Stimulated activated CD4-positive, alpha-beta T cell treated with anti-CD3 and anti-CD28 coated beads, Interleukin-4, amount 100 ng/mL, for 4 hours (primary cell): ENCODE measurements around the gene USP44.
"Not testable (repeated sequence)": the region's sequence is repeated elsewhere in the genome, so short reads cannot be mapped to it uniquely, and the experiment has no call there.

Experiments used
- DNase-seq, 2 experiments: peaks; one replicate each; pipeline ENCODE4 v3.0.0-alpha.2; 2020

USP44 gene

DNA sequence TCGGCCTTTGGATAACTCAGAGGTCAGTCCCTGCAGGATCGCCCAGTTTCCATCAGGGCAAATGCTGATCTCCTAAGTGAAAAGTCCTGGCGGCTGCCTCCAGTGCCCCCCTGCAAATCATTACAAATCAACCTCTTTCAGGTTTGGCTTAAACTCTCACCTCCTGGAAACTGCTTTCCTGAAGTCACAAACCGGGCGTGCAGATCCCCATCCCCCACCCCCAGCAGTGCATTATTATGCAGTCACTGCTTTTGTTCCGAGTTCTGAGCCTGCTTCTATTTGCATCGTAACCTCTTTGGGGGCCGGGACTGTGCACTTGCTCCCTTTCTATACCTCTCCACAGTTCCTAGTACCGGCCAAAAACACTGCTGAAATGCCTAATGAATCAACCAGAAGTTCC is at the start of gene USP44:
Gene USP44, minus strand, starts transcription at position 172 of the 400 bp plus-strand sequence. CDS start 17,220 bp downstream, outside the sequence.
- no peak for DNase-seq

DNA sequence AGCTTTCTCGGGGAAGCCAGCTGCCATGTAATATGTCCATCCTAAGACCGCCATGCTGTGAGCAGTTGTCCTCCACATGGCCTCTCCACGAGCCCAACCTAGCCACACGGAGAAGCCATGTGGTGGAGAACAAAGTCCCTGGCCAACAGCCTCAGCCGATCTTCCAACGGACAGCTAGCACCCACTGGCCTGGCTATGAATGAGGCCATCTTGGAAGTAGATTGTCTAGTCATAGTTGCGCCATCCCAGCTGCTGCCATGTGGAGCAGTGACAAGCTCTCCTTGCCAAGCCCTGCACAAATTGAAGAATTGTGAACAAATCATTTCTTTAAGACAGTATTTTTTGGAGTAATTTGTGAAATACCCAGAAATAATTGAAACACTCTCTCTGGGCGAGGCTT is 49.3 kb upstream of the USP44 start:
- no peak for DNase-seq

DNA sequence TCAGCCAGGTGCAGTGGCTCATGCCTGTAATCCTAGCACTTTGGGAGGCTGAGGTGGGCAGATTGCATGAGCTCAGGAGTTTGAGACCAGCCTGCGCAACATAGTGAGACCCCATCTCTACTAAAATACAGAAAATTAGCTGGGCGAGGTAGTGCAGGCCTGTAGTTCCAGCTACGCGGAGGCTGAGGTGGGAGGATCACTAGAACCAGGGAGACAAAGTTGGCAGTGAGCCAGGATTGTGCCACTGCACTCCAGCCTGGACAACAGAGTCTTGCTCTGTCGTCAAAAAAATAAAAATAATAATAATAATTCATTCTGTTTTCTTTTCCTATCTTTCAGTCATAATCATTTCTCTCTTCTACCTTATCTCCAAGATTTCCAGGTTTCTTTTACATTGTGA is 48.6 kb upstream of the USP44 start:
- no peak for DNase-seq

- no peak for DNase-seq
Observed at GRCh38 chr12:95594136-95594535, 42.9 kb upstream of the USP44 start.

DNA sequence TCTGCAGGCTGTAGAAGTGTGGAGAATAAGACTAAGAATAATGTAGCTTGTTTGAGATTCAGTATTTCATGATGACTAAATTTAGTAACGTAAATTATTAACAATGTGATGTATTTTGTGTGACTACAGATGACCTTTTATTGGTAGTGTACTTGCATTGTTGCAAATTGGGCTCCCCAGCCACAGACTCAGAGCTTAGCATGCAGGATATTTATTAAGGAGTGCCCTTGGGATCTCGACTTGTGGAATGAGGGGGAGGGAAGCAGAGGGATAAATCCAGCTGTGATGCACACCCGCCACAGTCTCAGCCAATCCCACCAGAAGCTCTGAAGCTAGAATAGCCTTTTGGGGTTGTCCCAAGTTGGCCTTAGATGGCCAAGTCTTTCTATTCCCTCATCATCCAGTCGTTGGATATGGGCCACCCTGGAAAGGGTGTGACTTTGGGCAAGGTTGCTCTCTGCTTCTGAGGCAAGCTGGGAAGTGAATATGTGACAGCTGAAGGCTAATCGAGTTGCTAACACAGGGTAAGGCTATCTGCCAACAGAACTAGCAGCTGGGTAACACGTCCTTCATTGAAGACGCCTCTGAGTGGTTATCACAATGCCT is 42.1 kb upstream of the USP44 start:
- DNase-seq: no peak

GRCh38 chr12:95591731-95592130 is 40.5 kb upstream of the USP44 start:
- DNase-seq: no peak

GRCh38 chr12:95590775-95591174 is 39.5 kb upstream of the USP44 start:
- DNase-seq: no peak

- DNase-seq: no peak
Observed at GRCh38 chr12:95583933-95584332, 32.7 kb upstream of the USP44 start.

- DNase-seq: no peak
Observed at GRCh38 chr12:95582230-95583058, 31.2 kb upstream of the USP44 start.

DNA sequence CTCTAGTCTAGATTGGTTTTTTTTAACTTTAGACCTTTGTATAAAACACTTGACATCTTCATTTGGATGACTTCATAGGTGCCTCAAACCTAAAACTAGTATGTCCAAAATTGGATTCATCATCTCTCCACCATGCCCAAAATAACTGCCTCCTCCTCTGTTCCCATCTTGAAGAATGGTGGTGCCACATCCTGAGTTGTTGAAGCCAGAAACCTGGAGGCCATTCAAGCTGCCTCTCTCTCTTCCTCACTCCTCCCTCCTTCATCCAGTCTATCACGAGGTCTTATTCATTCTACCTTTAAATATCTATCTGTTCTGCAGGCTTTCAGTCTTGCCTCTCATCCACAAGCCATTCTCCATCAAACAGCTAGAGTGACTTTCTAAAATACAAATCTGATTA is 26.5 kb upstream of the USP44 start:
- no peak for DNase-seq

GRCh38 chr12:95574799-95575452 is 23.6 kb upstream of the USP44 start:
- no peak for DNase-seq

DNA sequence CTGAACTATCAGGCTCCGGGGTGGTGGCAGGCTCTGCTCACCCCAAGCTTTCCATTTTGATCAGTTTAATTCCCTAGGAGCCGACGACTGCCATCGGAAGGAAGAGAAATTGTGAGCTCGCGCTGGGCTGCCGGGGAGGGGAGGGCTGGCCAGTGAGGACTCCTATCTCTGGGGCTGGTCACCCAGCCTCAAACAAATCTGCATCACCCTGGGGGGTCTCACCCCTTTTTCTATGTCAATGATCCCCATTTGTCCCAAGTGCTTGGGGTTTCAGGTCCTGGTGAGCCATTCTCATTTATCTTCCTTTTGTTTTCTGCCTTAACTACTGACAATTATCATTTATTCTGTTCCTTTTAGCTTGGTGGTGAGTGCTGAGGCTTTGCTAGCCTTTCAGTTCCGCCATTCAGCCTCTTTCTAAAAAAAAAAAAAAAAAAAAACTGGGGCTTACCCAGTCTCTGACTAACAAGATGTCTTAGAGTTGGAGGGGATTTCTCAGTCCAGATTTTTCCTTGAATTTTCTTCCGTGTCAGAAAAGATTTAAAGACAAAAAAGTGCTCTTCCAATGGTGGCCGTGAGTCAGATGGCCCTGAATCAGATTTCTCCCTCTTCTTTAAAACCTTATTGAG is 22.8 kb upstream of the USP44 start:
- DNase-seq: no peak

DNA sequence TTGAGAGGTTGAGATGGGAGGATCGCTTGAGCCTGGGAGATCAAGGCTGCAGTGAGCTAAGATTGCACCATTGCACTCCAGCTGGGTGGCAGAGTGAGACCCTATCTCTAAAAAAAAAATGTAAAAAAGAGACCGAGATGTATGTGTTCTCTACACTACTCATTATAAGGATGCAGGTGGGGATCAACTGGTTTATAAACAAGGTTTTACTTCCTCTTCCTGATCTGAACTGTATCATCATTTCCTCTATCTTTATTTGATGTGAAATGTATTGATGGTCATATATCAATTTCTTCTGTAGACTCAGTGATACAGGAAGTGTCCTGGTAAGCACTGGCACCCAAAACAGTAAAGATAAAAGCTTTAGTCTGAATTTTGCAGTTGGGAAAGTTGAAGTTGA is 20.1 kb upstream of the USP44 start:
- DNase-seq: no peak

GRCh38 chr12:95568045-95568444 is 16.8 kb upstream of the USP44 start:
- not testable (repeated sequence) for DNase-seq

DNA sequence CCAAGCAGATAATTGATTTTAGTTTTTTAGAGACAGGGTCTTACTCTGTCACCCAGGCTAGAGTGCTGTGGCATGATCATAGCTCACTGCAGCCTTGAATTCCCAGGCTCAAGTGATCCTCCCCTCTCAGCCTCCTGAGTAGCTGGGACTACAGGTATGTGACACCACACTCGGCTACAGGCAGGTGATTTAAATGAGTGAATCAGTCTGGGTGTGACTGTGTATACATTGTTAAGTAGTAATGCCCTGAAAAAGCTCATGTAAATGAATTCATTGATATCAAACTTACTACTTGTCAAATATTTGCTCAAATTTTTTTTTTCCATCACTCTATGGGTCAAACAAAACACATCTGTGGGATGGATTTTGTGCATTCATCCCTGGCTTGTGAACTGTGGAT is 6.3 kb upstream of the USP44 start:
- no peak for DNase-seq

DNA sequence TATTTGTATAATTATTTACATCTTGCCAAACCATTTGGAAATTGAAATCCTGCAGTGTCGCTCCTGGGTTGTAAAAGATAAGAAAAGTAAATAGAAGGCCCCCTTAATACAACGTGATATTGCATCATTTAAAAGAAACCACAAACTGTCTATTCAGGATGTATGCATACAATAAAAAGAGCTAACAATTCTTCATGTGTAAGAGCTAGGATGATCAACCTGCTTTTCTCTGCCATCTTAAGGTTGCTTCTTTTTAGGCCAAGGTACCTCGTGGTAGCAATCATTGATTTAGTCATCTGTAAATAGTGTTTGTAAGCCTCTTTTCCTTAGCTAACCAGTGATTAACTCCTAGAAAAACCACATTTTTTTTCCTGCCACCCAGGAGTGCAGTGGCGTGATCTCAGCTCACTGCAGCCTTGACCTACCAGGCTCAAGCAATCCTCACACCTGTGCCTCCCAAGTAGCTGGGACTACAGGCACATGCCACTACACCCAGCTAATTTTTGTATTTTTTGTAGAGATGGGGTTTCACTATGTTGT is 3.3 kb upstream of the USP44 start:
- no peak for DNase-seq

DNA sequence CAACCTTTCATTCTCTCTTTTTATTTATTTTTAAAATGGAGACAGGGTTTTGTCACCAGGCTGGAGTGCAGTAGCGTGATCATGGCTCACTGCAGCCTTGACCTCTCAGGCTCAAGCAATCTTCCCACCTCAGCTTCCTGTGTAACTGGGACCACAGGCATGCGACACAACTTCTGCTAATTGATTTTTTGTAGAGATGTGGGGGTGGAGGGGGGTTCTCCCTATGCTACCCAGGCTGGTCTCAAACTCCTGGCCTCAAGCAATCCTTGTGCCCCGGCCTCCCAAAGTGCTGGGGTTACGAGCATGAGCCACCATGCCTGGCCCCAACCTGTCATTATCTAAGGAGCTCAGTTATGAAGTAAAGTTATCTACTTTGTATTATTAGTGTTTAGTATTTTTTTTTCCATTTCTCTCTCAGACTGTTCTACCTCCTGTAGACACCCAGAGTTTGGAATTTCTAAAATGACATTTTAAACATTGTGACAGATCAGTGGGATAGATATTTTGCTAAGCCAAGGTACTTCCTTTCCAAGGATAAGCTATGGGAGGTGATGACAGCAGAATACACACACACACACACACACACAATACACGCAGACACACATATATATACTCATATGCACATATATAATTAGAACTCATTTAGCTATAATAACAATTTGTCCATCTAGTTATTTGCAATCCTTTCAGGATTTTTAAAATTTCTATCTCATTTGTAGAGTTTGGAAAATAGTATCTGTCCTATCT is 2.1 kb upstream of the USP44 start:
- no peak for DNase-seq

- DNase-seq: no peak
Observed at GRCh38 chr12:95551913-95552516, 739 bp upstream of the USP44 start.

GRCh38 chr12:95549392-95550084 is 1.7 kb downstream of the USP44 start:
- DNase-seq: no peak

DNA sequence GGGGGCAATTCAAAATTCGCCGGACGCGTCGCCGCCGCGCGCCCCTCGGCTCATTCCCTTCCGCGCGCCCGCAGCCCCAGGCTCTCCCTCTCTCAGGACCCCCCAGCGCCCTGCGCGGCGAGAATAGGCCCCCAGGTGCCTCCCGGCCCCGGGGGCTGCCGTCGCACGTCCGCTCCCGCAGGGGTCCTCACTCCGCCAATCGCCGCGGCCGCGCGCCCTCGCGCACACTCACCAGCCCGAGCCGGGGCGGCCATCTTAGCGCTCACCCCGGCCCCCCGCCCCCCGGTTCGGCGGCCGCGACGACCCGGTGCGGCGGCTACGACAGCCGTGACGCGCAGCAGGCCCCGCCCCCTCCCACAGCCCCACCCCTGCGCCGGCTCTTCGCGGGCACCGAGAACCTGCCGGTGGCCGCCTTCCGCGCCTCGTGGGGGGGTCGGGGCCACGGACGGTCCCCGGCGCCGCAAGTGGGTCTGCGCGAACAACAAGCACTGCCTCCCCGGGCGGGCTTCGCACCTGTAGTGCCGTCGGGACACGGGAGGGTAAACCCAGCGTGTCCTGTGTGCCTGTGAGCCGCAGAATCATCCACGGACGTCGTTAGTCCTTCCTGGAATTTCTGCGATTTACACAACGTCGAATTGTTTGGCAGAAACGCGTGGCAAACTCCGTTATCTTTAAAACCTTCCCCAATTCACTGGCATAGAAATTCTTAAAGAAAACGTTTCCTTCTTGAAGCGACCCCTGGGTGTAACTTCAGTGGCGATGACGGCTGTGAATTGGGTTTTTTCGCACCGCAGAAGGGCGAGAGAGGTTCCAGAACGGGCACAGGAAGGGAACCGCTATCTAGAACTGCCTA is 2.5 kb downstream of the USP44 start:
- DNase-seq: peak; percentile 68 to 70
